ENCODE measurements around the gene HIRIP3. TPM values are rescaled to one million over a fixed set of nuclear protein-coding genes. Genes with fewer than 3 reads are reported as not detected.
A peak's percentile ranks its signal among the peaks of the same experiment; 100 is the strongest.
"Not testable (repeated sequence)": the region's sequence is repeated elsewhere in the genome, so short reads cannot be mapped to it uniquely, and the experiment has no call there.

Gene HIRIP3, protein sequence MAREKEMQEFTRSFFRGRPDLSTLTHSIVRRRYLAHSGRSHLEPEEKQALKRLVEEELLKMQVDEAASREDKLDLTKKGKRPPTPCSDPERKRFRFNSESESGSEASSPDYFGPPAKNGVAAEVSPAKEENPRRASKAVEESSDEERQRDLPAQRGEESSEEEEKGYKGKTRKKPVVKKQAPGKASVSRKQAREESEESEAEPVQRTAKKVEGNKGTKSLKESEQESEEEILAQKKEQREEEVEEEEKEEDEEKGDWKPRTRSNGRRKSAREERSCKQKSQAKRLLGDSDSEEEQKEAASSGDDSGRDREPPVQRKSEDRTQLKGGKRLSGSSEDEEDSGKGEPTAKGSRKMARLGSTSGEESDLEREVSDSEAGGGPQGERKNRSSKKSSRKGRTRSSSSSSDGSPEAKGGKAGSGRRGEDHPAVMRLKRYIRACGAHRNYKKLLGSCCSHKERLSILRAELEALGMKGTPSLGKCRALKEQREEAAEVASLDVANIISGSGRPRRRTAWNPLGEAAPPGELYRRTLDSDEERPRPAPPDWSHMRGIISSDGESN
- 19.9 TPM for total RNA-seq
- polyA plus RNA-seq: 14.8 TPM
- long read RNA-seq, donor 1: 0 reads
- long read RNA-seq, donor 2: 0 reads
- long read RNA-seq, donor 3, transcript HIRIP3-201 (7 exons, 3,388 nt): minor isoform, 5 of 43 reads
- long read RNA-seq, donor 3, transcript HIRIP3-204 (6 exons, 988 nt): major isoform, 6 of 43 reads
- long read RNA-seq, donor 3, partial matches to known transcripts: 30 of 43 reads
- long read RNA-seq, donor 3, other reads (novel, unspliced or antisense): 0 of 43 reads
- long read RNA-seq, donor 4, partial matches to known transcripts: 46 of 59 reads
- long read RNA-seq, donor 4, other reads (novel, unspliced or antisense): 10 of 59 reads
- long read RNA-seq, donor 5, partial matches to known transcripts: 30 of 36 reads
- long read RNA-seq, donor 5, other reads (novel, unspliced or antisense): 0 of 36 reads
- long read RNA-seq, donor 6, transcript HIRIP3-204 (6 exons, 988 nt): major isoform, 6 of 19 reads
- long read RNA-seq, donor 6, partial matches to known transcripts: 8 of 19 reads
- long read RNA-seq, donor 6, other reads (novel, unspliced or antisense): 0 of 19 reads
- long read RNA-seq, donor 7, partial matches to known transcripts: 8 of 12 reads
- long read RNA-seq, donor 7, other reads (novel, unspliced or antisense): 0 of 12 reads
- long read RNA-seq, donor 8, partial matches to known transcripts: 7 of 10 reads
- long read RNA-seq, donor 8, other reads (novel, unspliced or antisense): 0 of 10 reads
- long read RNA-seq, donor 9, partial matches to known transcripts: 7 of 12 reads
- long read RNA-seq, donor 9, other reads (novel, unspliced or antisense): 0 of 12 reads
- long read RNA-seq, donor 10, partial matches to known transcripts: 7 of 12 reads
- long read RNA-seq, donor 10, other reads (novel, unspliced or antisense): 0 of 12 reads

DNA sequence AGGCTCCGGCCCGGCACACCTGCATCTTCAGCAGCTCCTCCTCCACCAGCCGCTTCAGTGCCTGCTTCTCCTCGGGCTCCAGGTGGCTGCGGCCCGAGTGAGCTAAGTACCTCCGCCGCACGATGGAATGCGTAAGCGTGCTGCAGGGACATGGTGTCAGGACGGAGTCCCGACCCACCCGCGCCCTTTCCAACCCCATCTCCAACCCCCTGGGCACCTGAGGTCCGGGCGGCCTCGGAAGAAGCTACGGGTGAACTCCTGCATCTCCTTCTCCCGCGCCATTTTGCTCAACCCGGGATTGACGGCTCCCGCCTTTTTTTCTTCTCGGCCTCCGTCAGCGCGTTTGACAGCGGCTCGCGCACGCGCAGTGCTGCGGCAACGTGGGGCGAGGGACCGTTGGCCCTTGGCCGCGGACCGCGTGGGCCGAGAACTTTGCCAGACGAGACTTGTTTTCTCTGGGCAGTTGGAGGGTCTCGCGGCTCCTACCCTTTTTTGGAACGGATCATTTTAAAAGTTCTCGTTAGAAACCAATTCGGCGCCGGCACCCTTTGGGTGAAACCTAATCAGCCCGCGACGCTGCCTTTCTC lies at the start of gene HIRIP3:
HIRIP3 (minus strand) TSS at position 294 of the 587 bp plus-strand sequence; CDS start at position 282, 12 bp downstream.
- Histone ChIP-seq H3K4me1 (ENCODE audit: control insufficient read depth in 2 of 2, insufficient read depth in 2 of 2, low read length in 2 of 2) (peaks cover 10 to 23% of the 10 kb centered on the region in 2 donors), H3K27ac (ENCODE audit: low read depth in 1 of 2, low read length in 1 of 2) (peak within 1 kb of the TSS; percentile 96 to 99), H3K4me3 (ENCODE audit: low read length in 2 of 2) (peak within 1 kb of the TSS; percentile 68 to 88), H3K27me3 (ENCODE audit: control insufficient read depth in 2 of 2, insufficient read depth in 1 of 2, low read length in 1 of 2) (no peaks in the 10 kb centered on the region), H3K36me3 (ENCODE audit: control insufficient read depth in 2 of 2, insufficient read depth in 2 of 2, low read length in 1 of 2) (peaks cover 35 to 51% of the 10 kb centered on the region in 2 donors), H3K9me3 (ENCODE audit: control insufficient read depth in 2 of 2, insufficient read depth in 1 of 2, low read length in 1 of 2) (no peaks in the 10 kb centered on the region)
- WGBS: under 1% methylated on average over 53 of the region's 53 CpGs
- peak; percentile 68 to 93 (median 83) for DNase-seq (ENCODE audit: low read depth in 6 of 9, low spot score in 9 of 9)

DNA sequence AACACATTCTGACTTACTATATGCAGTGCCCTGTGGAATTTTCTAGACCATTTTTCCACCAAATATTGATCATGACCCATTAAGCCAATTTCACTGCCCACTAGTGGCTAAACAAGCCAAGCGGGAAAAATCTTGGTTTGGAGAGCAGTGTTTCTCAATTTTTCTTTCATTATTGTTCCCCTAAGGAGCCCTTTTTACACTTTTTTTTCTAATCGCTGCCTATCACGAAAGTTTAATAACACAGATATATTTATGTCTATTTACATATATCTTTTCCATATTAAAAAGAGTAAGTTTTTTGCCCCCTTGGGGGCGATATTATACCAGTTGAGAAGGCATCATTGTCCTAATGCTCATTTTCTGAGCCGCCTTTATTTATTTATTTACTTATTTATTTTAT lies 46.4 kb upstream of the HIRIP3 start:
- DNase-seq (ENCODE audit: low read depth in 6 of 9, low spot score in 9 of 9): peak in 1 of 9 donors; percentile 49
- WGBS: 41% methylated on average over 5 of the region's 5 CpGs
- Histone ChIP-seq H3K9me3 (ENCODE audit: control insufficient read depth in 2 of 2, insufficient read depth in 1 of 2, low read length in 1 of 2) (peaks cover 0 to 5% of the 10 kb centered on the region in 2 donors), H3K4me3 (ENCODE audit: low read length in 2 of 2) (no peak overlapping the region), H3K4me1 (ENCODE audit: control insufficient read depth in 2 of 2, insufficient read depth in 2 of 2, low read length in 2 of 2) (no peaks in the 10 kb centered on the region), H3K27me3 (ENCODE audit: control insufficient read depth in 2 of 2, insufficient read depth in 1 of 2, low read length in 1 of 2) (no peaks in the 10 kb centered on the region), H3K36me3 (ENCODE audit: control insufficient read depth in 2 of 2, insufficient read depth in 2 of 2, low read length in 1 of 2) (no peaks in the 10 kb centered on the region), H3K27ac (ENCODE audit: low read depth in 1 of 2, low read length in 1 of 2) (no peak overlapping the region)

DNA sequence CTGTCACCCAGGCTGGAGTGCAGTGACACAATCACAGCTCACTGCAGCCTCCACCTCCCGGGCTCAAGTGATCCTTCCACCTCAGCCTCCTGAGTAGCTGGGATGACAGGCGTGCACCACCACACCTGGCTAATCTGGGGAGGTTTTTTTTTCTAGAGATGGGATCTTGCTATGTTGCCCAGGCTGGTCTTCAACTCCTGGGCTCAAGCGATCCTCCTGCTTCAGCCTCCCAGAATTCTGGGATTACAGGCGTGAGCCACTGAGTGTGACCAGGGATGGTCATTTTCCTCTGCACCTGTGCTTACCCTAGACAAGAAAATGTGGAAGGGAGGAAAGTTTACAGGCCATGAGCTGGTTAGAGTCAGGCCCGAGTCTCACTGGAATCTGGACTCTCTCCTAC lies 45.3 kb upstream of the HIRIP3 start:
- H3K4me3 ChIP-seq (ENCODE audit: low read length in 2 of 2); H3K9me3 ChIP-seq (ENCODE audit: control insufficient read depth in 2 of 2, insufficient read depth in 1 of 2, low read length in 1 of 2); H3K27me3 ChIP-seq (ENCODE audit: control insufficient read depth in 2 of 2, insufficient read depth in 1 of 2, low read length in 1 of 2); DNase-seq (ENCODE audit: low read depth in 6 of 9, low spot score in 9 of 9); H3K27ac ChIP-seq (ENCODE audit: low read depth in 1 of 2, low read length in 1 of 2); H3K36me3 ChIP-seq (ENCODE audit: control insufficient read depth in 2 of 2, insufficient read depth in 2 of 2, low read length in 1 of 2); H3K4me1 ChIP-seq (ENCODE audit: control insufficient read depth in 2 of 2, insufficient read depth in 2 of 2, low read length in 2 of 2): not testable (repeated sequence)
- WGBS: 96% methylated on average over 5 of the region's 5 CpGs

DNA sequence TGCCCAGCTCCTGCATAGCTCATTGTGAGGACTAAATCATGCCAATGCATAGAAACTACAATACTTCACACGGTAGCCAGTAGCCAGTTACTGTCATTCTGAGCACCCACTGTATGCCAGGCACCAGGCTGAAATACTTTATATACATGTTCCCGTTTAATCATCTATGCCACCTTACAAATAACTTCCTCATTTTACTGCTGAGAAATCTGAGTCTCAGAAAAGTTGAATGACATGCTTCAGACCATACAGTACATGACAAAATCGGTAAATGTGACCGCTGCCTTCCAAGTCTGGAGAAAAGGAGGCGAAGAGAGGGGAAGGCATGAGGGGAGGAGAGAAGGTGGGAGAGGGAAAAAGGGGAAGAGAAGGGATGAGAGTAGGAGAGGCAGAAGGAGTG lies 44.8 kb upstream of the HIRIP3 start:
- Histone ChIP-seq H3K27me3 (ENCODE audit: control insufficient read depth in 2 of 2, insufficient read depth in 1 of 2, low read length in 1 of 2) (peaks cover 0 to 9% of the 10 kb centered on the region in 2 donors), H3K4me1 (ENCODE audit: control insufficient read depth in 2 of 2, insufficient read depth in 2 of 2, low read length in 2 of 2) (no peaks in the 10 kb centered on the region), H3K4me3 (ENCODE audit: low read length in 2 of 2) (no peak overlapping the region), H3K27ac (ENCODE audit: low read depth in 1 of 2, low read length in 1 of 2) (no peak overlapping the region), H3K36me3 (ENCODE audit: control insufficient read depth in 2 of 2, insufficient read depth in 2 of 2, low read length in 1 of 2) (no peaks in the 10 kb centered on the region), H3K9me3 (ENCODE audit: control insufficient read depth in 2 of 2, insufficient read depth in 1 of 2, low read length in 1 of 2) (no peaks in the 10 kb centered on the region)
- DNase-seq (ENCODE audit: low read depth in 6 of 9, low spot score in 9 of 9): no peak
- whole genome bisulfite sequencing: 30% methylated on average over 5 of the region's 5 CpGs

DNA sequence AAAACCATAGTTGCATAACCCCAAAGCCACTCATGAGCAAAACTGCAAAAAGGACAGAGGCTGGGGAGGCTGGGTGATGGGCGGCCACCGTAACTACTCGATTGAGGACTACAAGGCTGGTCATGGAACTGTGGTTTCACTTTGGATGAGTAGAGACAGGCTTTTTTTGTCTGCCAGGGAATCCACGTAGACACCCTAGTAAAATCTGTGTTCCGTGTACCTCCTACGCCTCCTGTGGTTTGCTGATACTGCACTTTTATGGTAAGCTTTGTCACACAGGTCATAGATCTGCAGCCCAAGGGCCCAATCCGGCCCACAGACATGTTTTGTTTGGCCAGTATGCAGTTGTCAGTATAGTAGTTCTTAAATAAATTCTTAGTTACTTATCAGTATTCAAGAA lies 37.9 kb upstream of the HIRIP3 start:
- whole genome bisulfite sequencing: 85% methylated on average over 7 of the region's 7 CpGs
- no peak overlapping the region for H3K4me3 ChIP-seq (ENCODE audit: low read length in 2 of 2)

DNA sequence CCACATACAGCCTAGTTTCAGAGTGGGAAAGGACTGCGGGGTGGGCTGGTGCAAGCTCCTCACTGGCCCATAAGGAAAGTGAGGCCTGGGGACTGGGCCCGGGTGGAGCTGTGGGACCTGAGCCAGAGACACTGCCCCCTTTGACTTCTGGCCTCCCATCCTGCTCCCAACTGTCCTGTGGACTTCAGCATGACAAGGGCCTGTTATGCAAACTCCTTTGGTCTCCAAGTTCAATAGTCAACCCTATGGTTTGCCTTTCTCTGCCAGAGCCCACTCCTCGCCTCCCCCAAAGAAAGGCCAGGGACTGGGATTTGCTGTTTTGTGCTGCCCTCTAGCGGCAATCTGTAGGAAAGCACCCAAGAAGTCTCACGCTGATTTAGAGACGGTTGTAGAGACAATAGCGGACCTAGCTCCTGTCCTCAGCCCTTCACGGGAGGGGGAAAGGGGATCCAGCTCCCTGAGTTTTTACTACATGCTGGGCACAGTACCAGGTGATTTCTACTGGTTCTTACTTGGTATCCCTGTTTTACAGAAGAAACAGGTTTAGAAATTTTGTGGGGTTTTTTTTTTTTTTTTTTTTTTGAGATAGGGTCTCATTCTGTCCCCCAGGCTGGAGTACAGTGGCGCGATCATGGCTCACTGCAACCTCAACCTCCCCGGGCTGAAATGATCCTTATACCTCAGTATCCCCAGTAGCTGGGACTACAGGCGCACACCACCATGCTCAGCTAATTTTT lies 36.8 kb upstream of the HIRIP3 start:
- Histone ChIP-seq H3K9me3 (ENCODE audit: control insufficient read depth in 2 of 2, insufficient read depth in 1 of 2, low read length in 1 of 2) (peaks cover 0 to 10% of the 10 kb centered on the region in 2 donors), H3K4me3 (ENCODE audit: low read length in 2 of 2) (no peak overlapping the region), H3K27me3 (ENCODE audit: control insufficient read depth in 2 of 2, insufficient read depth in 1 of 2, low read length in 1 of 2) (peaks cover 37 to 69% of the 10 kb centered on the region in 2 donors), H3K36me3 (ENCODE audit: control insufficient read depth in 2 of 2, insufficient read depth in 2 of 2, low read length in 1 of 2) (peaks cover 0 to 2% of the 10 kb centered on the region in 2 donors), H3K27ac (ENCODE audit: low read depth in 1 of 2, low read length in 1 of 2) (no peak overlapping the region), H3K4me1 (ENCODE audit: control insufficient read depth in 2 of 2, insufficient read depth in 2 of 2, low read length in 2 of 2) (peaks cover 0 to 10% of the 10 kb centered on the region in 2 donors)
- 37% methylated on average over 12 of the region's 12 CpGs for WGBS
- DNase-seq (ENCODE audit: low read depth in 6 of 9, low spot score in 9 of 9): peak in 7 of 9 donors; percentile 49 to 82 (median 59)

More for the DNA sequence above, 37.9 kb upstream of the HIRIP3 start:
- H3K9me3 ChIP-seq (ENCODE audit: control insufficient read depth in 2 of 2, insufficient read depth in 1 of 2, low read length in 1 of 2): peaks cover 0 to 6% of the 10 kb centered on the region in 2 donors
- peaks cover 0 to 2% of the 10 kb centered on the region in 2 donors for H3K36me3 ChIP-seq (ENCODE audit: control insufficient read depth in 2 of 2, insufficient read depth in 2 of 2, low read length in 1 of 2)
- no peak overlapping the region for H3K27ac ChIP-seq (ENCODE audit: low read depth in 1 of 2, low read length in 1 of 2)
- peaks cover 0 to 10% of the 10 kb centered on the region in 2 donors for H3K4me1 ChIP-seq (ENCODE audit: control insufficient read depth in 2 of 2, insufficient read depth in 2 of 2, low read length in 2 of 2)
- no peak for DNase-seq (ENCODE audit: low read depth in 6 of 9, low spot score in 9 of 9)
- peaks cover 32 to 59% of the 10 kb centered on the region in 2 donors for H3K27me3 ChIP-seq (ENCODE audit: control insufficient read depth in 2 of 2, insufficient read depth in 1 of 2, low read length in 1 of 2)

DNA sequence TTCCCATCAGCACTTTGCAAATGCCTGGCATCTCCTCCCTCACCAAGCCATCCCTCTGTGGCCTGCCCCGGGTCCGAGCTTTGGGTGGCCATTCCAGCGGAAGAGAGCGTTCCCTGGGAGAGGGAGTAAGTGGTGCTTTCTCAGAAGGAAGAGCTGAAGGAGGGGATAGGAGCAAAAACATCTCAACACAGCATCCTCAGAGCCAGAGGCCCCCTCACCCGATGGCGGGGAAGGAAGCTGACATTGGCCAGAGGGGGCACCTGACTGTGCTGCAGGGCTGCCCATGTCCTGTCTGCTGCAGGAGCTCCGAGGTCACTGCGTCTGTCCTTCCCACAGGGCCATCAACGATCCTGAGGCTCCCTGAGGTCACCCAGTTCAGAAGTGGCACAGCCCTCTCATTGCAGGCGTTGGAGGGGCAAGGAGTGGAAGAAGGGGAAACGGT lies 36.1 kb upstream of the HIRIP3 start:
- H3K36me3 ChIP-seq (ENCODE audit: control insufficient read depth in 2 of 2, insufficient read depth in 2 of 2, low read length in 1 of 2): peaks cover 0 to 2% of the 10 kb centered on the region in 2 donors
- no peak overlapping the region for H3K4me3 ChIP-seq (ENCODE audit: low read length in 2 of 2)
- peaks cover 0 to 10% of the 10 kb centered on the region in 2 donors for H3K4me1 ChIP-seq (ENCODE audit: control insufficient read depth in 2 of 2, insufficient read depth in 2 of 2, low read length in 2 of 2)
- peaks cover 37 to 76% of the 10 kb centered on the region in 2 donors for H3K27me3 ChIP-seq (ENCODE audit: control insufficient read depth in 2 of 2, insufficient read depth in 1 of 2, low read length in 1 of 2)
- DNase-seq (ENCODE audit: low read depth in 6 of 9, low spot score in 9 of 9): no peak
- peaks cover 0 to 10% of the 10 kb centered on the region in 2 donors for H3K9me3 ChIP-seq (ENCODE audit: control insufficient read depth in 2 of 2, insufficient read depth in 1 of 2, low read length in 1 of 2)
- 28% methylated on average over 11 of the region's 11 CpGs for WGBS
- H3K27ac ChIP-seq (ENCODE audit: low read depth in 1 of 2, low read length in 1 of 2): no peak overlapping the region

Data from thymus (tissue), 14 donors.